ENCODE data around the gene ZNF32. TPM values are rescaled to one million over a fixed set of nuclear protein-coding genes. Genes with fewer than 3 reads are reported as not detected.

The ZNF32 gene
- total RNA-seq, 2 donors from 2014 or later = 56.1 to 56.5 TPM

GRCh38 chr10:43671659-43672531 lies 23.2 kb upstream of the ZNF32 start:
- DNase-seq (ENCODE audit: low spot score) = peak; percentile 78
- TF ChIP-seq, protein P1, sequence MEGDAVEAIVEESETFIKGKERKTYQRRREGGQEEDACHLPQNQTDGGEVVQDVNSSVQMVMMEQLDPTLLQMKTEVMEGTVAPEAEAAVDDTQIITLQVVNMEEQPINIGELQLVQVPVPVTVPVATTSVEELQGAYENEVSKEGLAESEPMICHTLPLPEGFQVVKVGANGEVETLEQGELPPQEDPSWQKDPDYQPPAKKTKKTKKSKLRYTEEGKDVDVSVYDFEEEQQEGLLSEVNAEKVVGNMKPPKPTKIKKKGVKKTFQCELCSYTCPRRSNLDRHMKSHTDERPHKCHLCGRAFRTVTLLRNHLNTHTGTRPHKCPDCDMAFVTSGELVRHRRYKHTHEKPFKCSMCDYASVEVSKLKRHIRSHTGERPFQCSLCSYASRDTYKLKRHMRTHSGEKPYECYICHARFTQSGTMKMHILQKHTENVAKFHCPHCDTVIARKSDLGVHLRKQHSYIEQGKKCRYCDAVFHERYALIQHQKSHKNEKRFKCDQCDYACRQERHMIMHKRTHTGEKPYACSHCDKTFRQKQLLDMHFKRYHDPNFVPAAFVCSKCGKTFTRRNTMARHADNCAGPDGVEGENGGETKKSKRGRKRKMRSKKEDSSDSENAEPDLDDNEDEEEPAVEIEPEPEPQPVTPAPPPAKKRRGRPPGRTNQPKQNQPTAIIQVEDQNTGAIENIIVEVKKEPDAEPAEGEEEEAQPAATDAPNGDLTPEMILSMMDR (IDR thresholded peaks at IDR 0.05) = peak; percentile 59 to 84
- Histone ChIP-seq H3K9me3 (peaks cover 0 to 5% of the 10 kb centered on the region in 2 donors), H3K4me3 (no peak overlapping the region), H3K27ac (no peak overlapping the region), H3K27me3 (peaks cover 0 to 1% of the 10 kb centered on the region in 2 donors), H3K4me1 (peaks cover 0 to 18% of the 10 kb centered on the region in 2 donors), H3K36me3 (no peaks in the 10 kb centered on the region)

- H3K4me3 ChIP-seq = no peak overlapping the region
- peaks cover 0 to 18% of the 10 kb centered on the region in 2 donors for H3K4me1 ChIP-seq
- no peaks in the 10 kb centered on the region for H3K36me3 ChIP-seq
- peak; percentile 13 for DNase-seq (ENCODE audit: low spot score)
- H3K27ac ChIP-seq = no peak overlapping the region
- TF ChIP-seq, protein P1 (IDR thresholded peaks at IDR 0.05) = no peak
- peaks cover 0 to 3% of the 10 kb centered on the region in 2 donors for H3K27me3 ChIP-seq
- no peaks in the 10 kb centered on the region for H3K9me3 ChIP-seq
These were observed 20.7 kb upstream of the ZNF32 start for GRCh38 chr10:43669386-43669785.

GRCh38 chr10:43667761-43668386 lies 19.2 kb upstream of the ZNF32 start:
- Histone ChIP-seq H3K27ac (no peak overlapping the region), H3K36me3 (no peaks in the 10 kb centered on the region), H3K4me1 (peaks cover 0 to 18% of the 10 kb centered on the region in 2 donors), H3K4me3 (peak overlapping the region; percentile 14 to 44), H3K27me3 (peaks cover 0 to 3% of the 10 kb centered on the region in 2 donors), H3K9me3 (no peaks in the 10 kb centered on the region)
- TF ChIP-seq, protein P1 (IDR thresholded peaks at IDR 0.05) = no peak
- no peak for DNase-seq (ENCODE audit: low spot score)

DNA sequence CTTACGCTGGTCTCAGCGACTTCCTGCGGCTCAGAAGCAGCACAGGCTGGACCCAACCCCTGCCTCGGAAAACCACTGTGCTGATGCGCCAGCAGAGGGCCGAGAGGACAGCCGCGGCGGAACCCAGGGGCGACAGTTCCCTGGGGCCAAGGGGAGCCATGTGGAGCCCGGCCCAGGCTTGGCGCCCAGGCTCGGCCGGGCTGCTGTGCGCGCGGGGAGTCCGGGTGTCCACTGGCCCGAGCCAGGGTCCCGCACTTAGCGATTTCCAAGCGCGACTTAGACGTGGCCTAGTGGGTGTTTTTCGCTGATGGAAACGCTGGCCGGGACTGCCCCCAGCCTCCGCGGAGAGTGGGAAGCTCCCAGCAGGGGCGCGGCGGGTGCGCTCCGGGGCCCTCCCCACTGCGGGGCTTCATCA lies 18.6 kb upstream of the ZNF32 start:
- TF ChIP-seq, protein P1 (IDR thresholded peaks at IDR 0.05) = peak in 1 of 2 donors; percentile 55
- Histone ChIP-seq H3K4me1 (peaks cover 0 to 18% of the 10 kb centered on the region in 2 donors), H3K9me3 (no peaks in the 10 kb centered on the region), H3K27me3 (peaks cover 0 to 3% of the 10 kb centered on the region in 2 donors), H3K4me3 (peak overlapping the region; percentile 14 to 44), H3K36me3 (no peaks in the 10 kb centered on the region), H3K27ac (no peak overlapping the region)
- DNase-seq (ENCODE audit: low spot score) = peak; percentile 59

- TF ChIP-seq, protein P1 (IDR thresholded peaks at IDR 0.05) = no peak
- H3K27me3 ChIP-seq = peaks cover 0 to 3% of the 10 kb centered on the region in 2 donors
These were observed 17.9 kb upstream of the ZNF32 start for GRCh38 chr10:43666552-43666951.

More at GRCh38 chr10:43666552-43666951, 17.9 kb upstream of the ZNF32 start:
- Histone ChIP-seq H3K4me3 (no peak overlapping the region), H3K9me3 (no peaks in the 10 kb centered on the region), H3K36me3 (no peaks in the 10 kb centered on the region), H3K27ac (no peak overlapping the region), H3K4me1 (peaks cover 0 to 11% of the 10 kb centered on the region in 2 donors)
- no peak for DNase-seq (ENCODE audit: low spot score)

Data from right atrium auricular region (tissue), 2 donors.